ENCODE data around the gene CES3.
"Not testable (repeated sequence)": the region's sequence is repeated elsewhere in the genome, so short reads cannot be mapped to it uniquely, and the experiment has no call there.

CES3 gene

GRCh38 chr16:66964049-66964448 is 3.0 kb downstream of the CES3 start:
- no peak overlapping the region for H3K4me3 Mint-ChIP-seq
- H3K9me3 Mint-ChIP-seq = no peaks in the 10 kb centered on the region
- DNase-seq (ENCODE audit: low spot score in 2 of 2) (no peak), ATAC-seq (no peak)
- H3K27ac Mint-ChIP-seq = no peak overlapping the region
- no peaks in the 10 kb centered on the region for H3K36me3 Mint-ChIP-seq
- peaks cover 6% of the 10 kb centered on the region for H3K4me1 Mint-ChIP-seq

DNA sequence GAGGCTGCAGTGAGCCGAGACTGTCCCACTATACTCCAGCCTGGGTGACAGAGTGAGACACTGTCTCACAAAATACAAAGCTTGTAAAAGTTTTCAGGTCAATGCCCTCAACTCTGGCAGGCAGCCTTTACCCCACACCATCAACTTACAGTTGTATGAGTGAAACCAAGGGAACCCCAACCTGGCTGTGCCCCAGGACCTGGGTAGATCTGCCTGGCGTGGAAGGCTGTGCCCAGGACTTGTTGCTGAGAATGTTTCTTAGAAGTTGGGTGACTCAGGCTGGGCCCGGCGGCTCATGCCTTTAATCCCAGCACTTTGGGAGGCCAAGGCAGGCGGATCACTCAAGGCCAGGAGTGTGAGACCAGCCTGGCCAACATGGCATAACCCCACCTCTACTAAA is 7.8 kb downstream of the CES3 start:
- Mint-ChIP-seq H3K4me1 (no peaks in the 10 kb centered on the region), H3K36me3 (no peaks in the 10 kb centered on the region), H3K27ac (no peak overlapping the region), H3K9me3 (no peaks in the 10 kb centered on the region), H3K4me3 (no peak overlapping the region)
- DNase-seq (ENCODE audit: low spot score in 2 of 2) (no peak), ATAC-seq (no peak)

- Mint-ChIP-seq H3K27ac (no peak overlapping the region), H3K4me3 (no peak overlapping the region), H3K9me3 (no peaks in the 10 kb centered on the region), H3K36me3 (peaks cover 5% of the 10 kb centered on the region), H3K4me1 (peaks cover 14% of the 10 kb centered on the region)
- ATAC-seq (peak; percentile 53), DNase-seq (ENCODE audit: low spot score in 2 of 2) (no peak)
Measured at GRCh38 chr16:66970775-66971720, 10.0 kb downstream of the CES3 start.

DNA sequence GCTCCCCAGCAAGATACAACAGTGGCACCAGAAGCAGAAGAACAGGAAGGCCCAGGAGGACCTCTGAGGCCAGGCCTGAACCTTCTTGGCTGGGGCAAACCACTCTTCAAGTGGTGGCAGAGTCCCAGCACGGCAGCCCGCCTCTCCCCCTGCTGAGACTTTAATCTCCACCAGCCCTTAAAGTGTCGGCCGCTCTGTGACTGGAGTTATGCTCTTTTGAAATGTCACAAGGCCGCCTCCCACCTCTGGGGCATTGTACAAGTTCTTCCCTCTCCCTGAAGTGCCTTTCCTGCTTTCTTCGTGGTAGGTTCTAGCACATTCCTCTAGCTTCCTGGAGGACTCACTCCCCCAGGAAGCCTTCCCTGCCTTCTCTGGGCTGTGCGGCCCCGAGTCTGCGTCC is 11.9 kb downstream of the CES3 start:
- no peak for ATAC-seq
- H3K27ac Mint-ChIP-seq = no peak overlapping the region
- peaks cover 28% of the 10 kb centered on the region for H3K4me1 Mint-ChIP-seq
- DNase-seq (ENCODE audit: low spot score in 2 of 2) = no peak
- no peak overlapping the region for H3K4me3 Mint-ChIP-seq
- H3K9me3 Mint-ChIP-seq = no peaks in the 10 kb centered on the region
- peaks cover 12% of the 10 kb centered on the region for H3K36me3 Mint-ChIP-seq

- H3K4me3 Mint-ChIP-seq = no peak overlapping the region
- peaks cover 35% of the 10 kb centered on the region for H3K4me1 Mint-ChIP-seq
- DNase-seq (ENCODE audit: low spot score in 2 of 2) = no peak
- H3K27ac Mint-ChIP-seq = no peak overlapping the region
- ATAC-seq = no peak
- peaks cover 14% of the 10 kb centered on the region for H3K36me3 Mint-ChIP-seq
- no peaks in the 10 kb centered on the region for H3K9me3 Mint-ChIP-seq
Measured at GRCh38 chr16:66973716-66974115, 12.7 kb downstream of the CES3 start.

DNA sequence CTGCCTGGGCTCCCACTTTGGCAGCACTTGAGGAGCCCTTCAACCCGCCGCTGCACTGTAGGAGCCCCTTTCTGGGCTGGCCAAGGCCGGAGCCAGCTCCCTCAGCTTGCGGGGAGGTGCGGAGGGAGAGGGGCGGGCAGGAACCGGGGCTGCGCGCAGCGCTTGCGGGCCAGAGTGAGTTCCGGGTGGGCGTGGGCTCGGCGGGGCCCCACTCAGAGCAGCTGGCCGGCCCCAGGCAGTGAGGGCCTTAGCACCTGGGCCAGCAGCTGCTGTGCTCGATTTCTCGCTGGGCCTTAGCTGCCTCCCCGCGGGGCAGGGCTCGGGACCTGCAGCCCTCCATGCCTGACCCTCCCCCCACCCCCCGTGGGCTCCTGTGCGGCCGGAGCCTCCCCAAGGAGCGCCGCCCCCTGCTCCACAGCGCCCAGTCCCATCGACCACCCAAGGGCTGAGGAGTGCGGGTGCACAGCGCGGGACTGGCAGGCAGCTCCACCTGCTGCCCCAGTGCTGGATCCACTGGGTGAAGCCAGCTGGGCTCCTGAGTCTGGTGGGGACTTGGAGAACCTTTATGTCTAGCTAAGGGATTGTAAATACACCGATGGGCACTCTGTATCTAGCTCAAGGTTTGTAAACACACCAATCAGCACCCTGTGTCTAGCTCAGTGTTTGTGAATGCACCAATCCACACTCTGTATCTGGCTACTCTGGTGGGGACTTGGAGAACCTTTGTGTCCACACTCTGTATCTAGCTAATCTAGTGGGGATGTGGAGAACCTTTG is 13.3 kb downstream of the CES3 start:
- DNase-seq (ENCODE audit: low spot score in 2 of 2); H3K9me3 Mint-ChIP-seq; ATAC-seq: not testable (repeated sequence)
- Mint-ChIP-seq H3K36me3 (peaks cover 14% of the 10 kb centered on the region), H3K27ac (peak overlapping the region; percentile 30), H3K4me3 (peak overlapping the region; percentile 70), H3K4me1 (peaks cover 42% of the 10 kb centered on the region)

DNA sequence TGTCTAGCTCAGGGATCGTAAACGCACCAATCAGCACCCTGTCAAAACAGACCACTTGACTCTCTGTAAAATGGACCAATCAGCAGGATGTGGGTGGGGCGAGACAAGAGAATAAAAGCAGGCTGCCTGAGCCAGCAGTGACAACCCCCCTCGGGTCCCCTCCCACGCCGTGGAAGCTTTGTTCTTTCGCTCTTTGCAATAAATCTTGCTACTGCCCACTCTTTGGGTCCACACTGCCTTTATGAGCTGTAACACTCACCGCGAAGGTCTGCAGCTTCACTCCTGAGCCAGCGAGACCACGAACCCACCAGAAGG is 13.8 kb downstream of the CES3 start:
- Mint-ChIP-seq H3K27ac (peak overlapping the region; percentile 30), H3K4me1 (peaks cover 43% of the 10 kb centered on the region), H3K36me3 (peaks cover 14% of the 10 kb centered on the region), H3K4me3 (peak overlapping the region; percentile 70)
- ATAC-seq, H3K9me3 Mint-ChIP-seq: not testable (repeated sequence)
- peak; percentile 39 to 83 for DNase-seq (ENCODE audit: low spot score in 2 of 2)

GRCh38 chr16:66975302-66975893 is 14.3 kb downstream of the CES3 start:
- Mint-ChIP-seq H3K4me1 (peaks cover 44% of the 10 kb centered on the region), H3K4me3 (peak overlapping the region; percentile 70), H3K36me3 (peaks cover 15% of the 10 kb centered on the region), H3K27ac (peak overlapping the region; percentile 30), H3K9me3 (no peaks in the 10 kb centered on the region)
- DNase-seq (ENCODE audit: low spot score in 2 of 2) = no peak
- ATAC-seq = no peak

- DNase-seq (ENCODE audit: low spot score in 2 of 2) = no peak
- H3K4me3 Mint-ChIP-seq = peak overlapping the region; percentile 70
- H3K36me3 Mint-ChIP-seq = peaks cover 25% of the 10 kb centered on the region
- no peak overlapping the region for H3K27ac Mint-ChIP-seq
- ATAC-seq = no peak
- H3K4me1 Mint-ChIP-seq = peaks cover 53% of the 10 kb centered on the region
- H3K9me3 Mint-ChIP-seq = no peaks in the 10 kb centered on the region
Measured at GRCh38 chr16:66976746-66977145, 15.7 kb downstream of the CES3 start.

DNA sequence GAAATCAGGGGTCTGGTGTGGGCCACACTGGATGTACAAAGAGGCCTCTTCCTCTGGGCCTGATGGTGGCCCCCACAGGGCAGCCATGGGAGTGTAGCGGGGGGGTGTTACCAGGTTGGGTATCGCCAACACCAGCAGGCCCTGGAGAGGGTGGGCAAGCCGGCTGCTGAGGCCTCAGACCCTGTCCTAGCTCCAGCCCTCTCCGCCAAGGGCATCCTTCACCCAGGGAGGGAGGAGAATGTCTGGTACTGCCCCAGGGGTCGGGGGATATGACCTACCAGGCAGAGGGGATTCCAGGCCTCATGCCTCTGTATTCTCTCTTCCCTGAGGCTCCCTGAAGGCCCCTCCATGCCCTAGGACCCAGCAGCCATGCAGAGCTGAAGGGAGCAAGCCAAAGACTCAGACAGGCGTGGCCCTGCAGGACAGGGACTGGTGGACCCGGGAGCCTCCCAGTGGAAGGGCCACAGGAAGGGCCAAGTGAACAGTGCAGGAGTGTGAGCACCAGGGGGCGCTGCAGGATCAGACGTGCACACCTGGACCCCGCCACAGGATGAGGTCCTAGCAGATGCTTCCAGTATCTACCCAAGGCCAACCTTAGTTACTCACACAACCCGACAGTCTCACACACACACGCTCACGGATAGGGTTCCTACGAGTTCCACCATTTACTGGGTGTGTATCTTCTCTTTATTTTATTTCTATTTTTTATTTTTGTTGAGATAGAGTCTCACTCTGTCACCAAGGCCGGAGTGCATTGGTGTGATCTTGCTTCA is 16.5 kb downstream of the CES3 start:
- Mint-ChIP-seq H3K36me3 (peaks cover 25% of the 10 kb centered on the region), H3K4me3 (peak overlapping the region; percentile 70), H3K27ac (peak overlapping the region; percentile 15), H3K4me1 (peaks cover 60% of the 10 kb centered on the region), H3K9me3 (no peaks in the 10 kb centered on the region)
- peak; percentile 91 to 96 for DNase-seq (ENCODE audit: low spot score in 2 of 2)
- ATAC-seq = peak; percentile 97

DNA sequence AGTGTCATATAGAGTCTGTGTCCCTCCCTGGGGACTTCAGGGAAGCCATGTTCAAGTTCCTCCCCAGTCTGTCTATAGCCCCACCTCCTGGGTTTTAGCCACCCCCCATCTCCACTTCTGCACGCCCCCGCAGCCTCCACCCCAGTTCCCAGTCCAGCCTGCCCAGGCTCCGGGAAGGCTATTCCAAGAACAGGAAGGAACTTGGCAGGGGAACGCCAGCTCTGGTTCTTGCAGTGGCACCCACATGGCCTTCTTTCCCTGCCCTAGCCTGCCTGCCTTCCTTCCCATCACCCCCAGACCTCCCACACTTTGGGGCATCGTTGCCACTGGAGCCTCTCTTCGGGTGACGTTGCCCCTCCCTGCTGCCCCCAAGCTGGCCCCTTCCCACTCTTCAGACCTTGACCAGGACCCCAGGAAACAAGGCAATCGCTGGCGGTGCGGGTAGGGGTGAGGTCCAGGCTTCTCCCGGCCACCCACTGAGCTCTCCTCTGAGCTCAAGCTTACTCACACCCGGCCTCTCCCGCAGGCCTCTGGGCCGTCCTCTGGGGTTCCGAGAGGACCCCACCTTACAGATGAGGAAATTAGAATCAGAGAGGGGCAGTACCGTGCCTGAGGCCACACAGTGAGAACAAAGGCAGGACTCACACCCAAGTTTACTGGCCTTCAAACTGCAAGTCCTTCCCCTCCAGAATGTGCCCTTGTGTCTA is 18.1 kb downstream of the CES3 start:
- Mint-ChIP-seq H3K36me3 (peaks cover 29% of the 10 kb centered on the region), H3K4me1 (peaks cover 67% of the 10 kb centered on the region), H3K4me3 (no peak overlapping the region), H3K27ac (peak overlapping the region; percentile 74), H3K9me3 (no peaks in the 10 kb centered on the region)
- no peak for DNase-seq (ENCODE audit: low spot score in 2 of 2)
- ATAC-seq = no peak

DNA sequence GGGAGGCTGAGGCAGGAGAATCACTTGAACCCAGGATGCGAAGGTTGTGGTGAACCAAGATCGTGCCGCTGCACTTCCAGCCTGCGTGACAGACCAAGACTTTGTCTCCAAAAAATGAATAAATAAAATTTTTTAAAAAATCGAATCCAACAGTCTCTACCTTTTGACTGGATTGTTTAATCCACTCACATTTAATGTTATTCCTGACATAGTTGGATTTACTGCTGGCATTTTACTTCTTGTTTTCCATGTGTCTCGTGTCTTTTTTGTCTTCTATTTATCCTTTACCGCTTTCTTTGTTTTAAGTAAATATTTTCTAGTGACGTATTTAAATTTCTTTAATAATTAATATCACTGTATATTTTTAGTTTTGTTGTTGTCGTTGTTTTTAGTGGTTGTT is 22.0 kb downstream of the CES3 start:
- DNase-seq (ENCODE audit: low spot score in 2 of 2) (no peak), ATAC-seq (no peak)
- Mint-ChIP-seq H3K27ac (peak overlapping the region; percentile 99), H3K9me3 (no peaks in the 10 kb centered on the region), H3K4me3 (no peak overlapping the region), H3K36me3 (peaks cover 27% of the 10 kb centered on the region), H3K4me1 (peaks cover 67% of the 10 kb centered on the region)

- H3K9me3 Mint-ChIP-seq = no peaks in the 10 kb centered on the region
- peak; percentile 95 for ATAC-seq
- peaks cover 65% of the 10 kb centered on the region for H3K4me1 Mint-ChIP-seq
- peak overlapping the region; percentile 66 for H3K4me3 Mint-ChIP-seq
- peak; percentile 54 to 89 for DNase-seq (ENCODE audit: low spot score in 2 of 2)
- peaks cover 25% of the 10 kb centered on the region for H3K36me3 Mint-ChIP-seq
- peak overlapping the region; percentile 99 for H3K27ac Mint-ChIP-seq
Measured at GRCh38 chr16:66984892-66985311, 23.8 kb downstream of the CES3 start.

GRCh38 chr16:66986559-66986958 is 25.5 kb downstream of the CES3 start:
- DNase-seq (ENCODE audit: low spot score in 2 of 2) (no peak), ATAC-seq (no peak)
- H3K27ac Mint-ChIP-seq = peak overlapping the region; percentile 99
- H3K4me3 Mint-ChIP-seq = peak overlapping the region; percentile 64
- peaks cover 55% of the 10 kb centered on the region for H3K4me1 Mint-ChIP-seq
- H3K36me3 Mint-ChIP-seq = peaks cover 15% of the 10 kb centered on the region
- no peaks in the 10 kb centered on the region for H3K9me3 Mint-ChIP-seq
